Sciatic nerve (tissue), 2 donors: ENCODE data around the gene ZSWIM8. TPM values are rescaled to one million over a fixed set of nuclear protein-coding genes. Genes with fewer than 3 reads are reported as not detected.
"Not testable (repeated sequence)": the region's sequence is repeated elsewhere in the genome, so short reads cannot be mapped to it uniquely, and the experiment has no call there.

Experiments
- ATAC-seq: fragments of 200-7000 bp; cut with Tn5 transposase; one replicate; pipeline ENCODE4 v1.9.1; 2020; ENCODE audit warnings: mild to moderate bottlenecking, moderate library complexity
- DNase-seq: peaks from one replicate; pipeline ENCODE4 v3.0.0-alpha.2; 2020; ENCODE audit warnings: low spot score
- intact Hi-C: fragments of 100-400 bp; cut with DNase I; formaldehyde crosslinking; loops from one replicate; pipeline ENCODE4 v1.14.2; 2022
- total RNA-seq: library from RNA; stranded (reverse); fragmentation: NEBNext Ultra II Directional; extraction: Animal tissue kit (Norgen Biotek cat#: 25700); gene quantifications from one replicate; pipeline ENCODE4 v1.2.1, GENCODE V29; 2021
- donor health status: DM: no; HTN: no; CAD: no.
- donor health status: DM: no; HTN: no; CAD: no.

The ZSWIM8 gene
- total RNA-seq, 1 donor from 2014 or later: 99.1 TPM

GRCh38 chr10:73791871-73792400 is 6.5 kb downstream of the ZSWIM8 start:
- DNase-seq (peak; percentile 53), ATAC-seq (no peak)
- intact Hi-C loops: no loop called here

- ATAC-seq (no peak), DNase-seq (peak; percentile 37)
- intact Hi-C loops: no loop called here
Measured at GRCh38 chr10:73793456-73793855, 8.1 kb downstream of the ZSWIM8 start.

GRCh38 chr10:73795491-73795890 is 10.1 kb downstream of the ZSWIM8 start:
- ATAC-seq, intact Hi-C loops: not testable (repeated sequence)
- DNase-seq: peak; percentile 40

GRCh38 chr10:73796035-73796434 is 10.6 kb downstream of the ZSWIM8 start:
- DNase-seq: peak; percentile 42
- ATAC-seq, intact Hi-C loops: not testable (repeated sequence)

- intact Hi-C loops: no loop called here
- no peak for ATAC-seq
- peak; percentile 35 for DNase-seq
Measured at GRCh38 chr10:73796766-73797165, 11.4 kb downstream of the ZSWIM8 start.

GRCh38 chr10:73797324-73798025 is 12.1 kb downstream of the ZSWIM8 start:
- ATAC-seq: no peak
- intact Hi-C loops: no loop called here
- DNase-seq: peak; percentile 53

- DNase-seq: peak; percentile 39
- ATAC-seq: no peak
- intact Hi-C loops: no loop called here
Measured at GRCh38 chr10:73798087-73798486, 12.7 kb downstream of the ZSWIM8 start.

- peak; percentile 52 for DNase-seq
- intact Hi-C loops: no loop called here
- ATAC-seq: peak; percentile 25
Measured at GRCh38 chr10:73798927-73799560, 13.6 kb downstream of the ZSWIM8 start.

GRCh38 chr10:73799899-73800559 is 14.6 kb downstream of the ZSWIM8 start:
- ATAC-seq: peak; percentile 11
- intact Hi-C loops: no loop called here
- peak; percentile 57 for DNase-seq

GRCh38 chr10:73800560-73801252 is 15.3 kb downstream of the ZSWIM8 start:
- intact Hi-C loops: no loop called here
- DNase-seq: peak; percentile 53
- peak; percentile 16 for ATAC-seq

- ATAC-seq (peak; percentile 1), DNase-seq (no peak)
- intact Hi-C loops: no loop called here
Measured at GRCh38 chr10:73801253-73801590, 15.8 kb downstream of the ZSWIM8 start.

GRCh38 chr10:73802276-73802991 is 17.0 kb downstream of the ZSWIM8 start:
- ATAC-seq: no peak
- DNase-seq: no peak

GRCh38 chr10:73803680-73804286 is 18.4 kb downstream of the ZSWIM8 start:
- DNase-seq (no peak), ATAC-seq (no peak)
- intact Hi-C loops: no loop called here

More at GRCh38 chr10:73802276-73802991, 17.0 kb downstream of the ZSWIM8 start:
- intact Hi-C loops: no loop called here

GRCh38 chr10:73806176-73806950 is 21.0 kb downstream of the ZSWIM8 start:
- DNase-seq (no peak), ATAC-seq (no peak)
- intact Hi-C loops: no loop called here

GRCh38 chr10:73807471-73807870 is 22.1 kb downstream of the ZSWIM8 start:
- DNase-seq (no peak), ATAC-seq (no peak)
- intact Hi-C loops: no loop called here

GRCh38 chr10:73808021-73808815 is 22.8 kb downstream of the ZSWIM8 start:
- intact Hi-C loops: no loop called here
- DNase-seq (no peak), ATAC-seq (no peak)
